Measurements from ENCODE around the gene HOXA3.

DNA sequence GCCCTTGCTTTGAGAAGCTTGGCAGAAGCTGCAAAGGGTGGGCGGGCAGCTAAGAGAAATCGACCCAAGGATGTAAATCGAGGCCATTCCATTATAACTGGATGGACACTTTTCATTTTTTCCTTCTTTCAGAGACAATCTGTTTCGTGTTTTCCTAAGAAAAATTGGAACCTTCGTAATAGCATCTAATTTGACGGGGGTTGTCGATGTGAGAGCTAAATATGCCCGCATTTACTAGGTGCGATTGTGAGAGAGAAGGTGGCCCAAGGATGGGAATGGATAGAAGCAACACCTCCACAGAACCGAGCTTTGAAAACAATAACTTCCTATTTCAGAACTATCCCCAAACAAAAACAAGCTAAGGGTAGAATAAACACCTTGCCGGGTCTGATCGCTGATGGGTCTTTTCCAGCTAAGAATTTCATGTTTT lies 21.0 kb downstream of the HOXA3 start:
- TF ChIP-seq CTCF (IDR thresholded peaks at IDR 0.05 in 2 of 3, conservative IDR thresholded peaks at IDR 0.05 in 1 of 3; ENCODE audit: borderline replicate concordance in 1 of 3, insufficient read depth in 1 of 3, low read depth in 2 of 3, low read length in 2 of 3) (no peak), POLR2A (IDR thresholded peaks at IDR 0.05; ENCODE audit: borderline replicate concordance, extremely low read depth, insufficient read depth, insufficient read length) (no peak), EZH2 (IDR thresholded peaks at IDR 0.05) (no peak), YY1 (IDR thresholded peaks at IDR 0.05; ENCODE audit: extremely low read depth, insufficient replicate concordance, low read depth, low read length) (no peak), ZFX (IDR thresholded peaks at IDR 0.05) (no peak)
- TF ChIP-seq, protein P1, sequence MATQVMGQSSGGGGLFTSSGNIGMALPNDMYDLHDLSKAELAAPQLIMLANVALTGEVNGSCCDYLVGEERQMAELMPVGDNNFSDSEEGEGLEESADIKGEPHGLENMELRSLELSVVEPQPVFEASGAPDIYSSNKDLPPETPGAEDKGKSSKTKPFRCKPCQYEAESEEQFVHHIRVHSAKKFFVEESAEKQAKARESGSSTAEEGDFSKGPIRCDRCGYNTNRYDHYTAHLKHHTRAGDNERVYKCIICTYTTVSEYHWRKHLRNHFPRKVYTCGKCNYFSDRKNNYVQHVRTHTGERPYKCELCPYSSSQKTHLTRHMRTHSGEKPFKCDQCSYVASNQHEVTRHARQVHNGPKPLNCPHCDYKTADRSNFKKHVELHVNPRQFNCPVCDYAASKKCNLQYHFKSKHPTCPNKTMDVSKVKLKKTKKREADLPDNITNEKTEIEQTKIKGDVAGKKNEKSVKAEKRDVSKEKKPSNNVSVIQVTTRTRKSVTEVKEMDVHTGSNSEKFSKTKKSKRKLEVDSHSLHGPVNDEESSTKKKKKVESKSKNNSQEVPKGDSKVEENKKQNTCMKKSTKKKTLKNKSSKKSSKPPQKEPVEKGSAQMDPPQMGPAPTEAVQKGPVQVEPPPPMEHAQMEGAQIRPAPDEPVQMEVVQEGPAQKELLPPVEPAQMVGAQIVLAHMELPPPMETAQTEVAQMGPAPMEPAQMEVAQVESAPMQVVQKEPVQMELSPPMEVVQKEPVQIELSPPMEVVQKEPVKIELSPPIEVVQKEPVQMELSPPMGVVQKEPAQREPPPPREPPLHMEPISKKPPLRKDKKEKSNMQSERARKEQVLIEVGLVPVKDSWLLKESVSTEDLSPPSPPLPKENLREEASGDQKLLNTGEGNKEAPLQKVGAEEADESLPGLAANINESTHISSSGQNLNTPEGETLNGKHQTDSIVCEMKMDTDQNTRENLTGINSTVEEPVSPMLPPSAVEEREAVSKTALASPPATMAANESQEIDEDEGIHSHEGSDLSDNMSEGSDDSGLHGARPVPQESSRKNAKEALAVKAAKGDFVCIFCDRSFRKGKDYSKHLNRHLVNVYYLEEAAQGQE (IDR thresholded peaks at IDR 0.05; ENCODE audit: low read depth): no peak

Measured in HCT116 (cell line).